Ovary (tissue), 3 donors: ENCODE results near the gene BARHL1.

Source experiments
- CTCF ChIP-seq, 3 donors: fragments of 450-650 bp in 2 of 3; fragments of 200-600 bp in 1 of 3; IDR thresholded peaks; one replicate each; pipeline versions ENCODE4 v1.5.1 to v1.8.0; 2016 to 2022; ENCODE audit warnings: antibody characterized with exemption in 3 of 3, mild to moderate bottlenecking in 1 of 3
- EP300 ChIP-seq: sonication (generic); formaldehyde crosslinking; IDR thresholded peaks from one replicate; pipeline ENCODE4 v1.6.1; 2017; ENCODE audit warnings: antibody characterized with exemption
- donor health status: DM: no; HTN: no; CAD: no.

- TF ChIP-seq CTCF (IDR thresholded peaks at IDR 0.05) (no peak), EP300 (no peak)
Observed at GRCh38 chr9:132610661-132611060, 28.3 kb downstream of the BARHL1 start.
